ENCODE results near the gene LMF2.
A peak's percentile ranks its signal among the peaks of the same experiment; 100 is the strongest.

LMF2 gene

DNA sequence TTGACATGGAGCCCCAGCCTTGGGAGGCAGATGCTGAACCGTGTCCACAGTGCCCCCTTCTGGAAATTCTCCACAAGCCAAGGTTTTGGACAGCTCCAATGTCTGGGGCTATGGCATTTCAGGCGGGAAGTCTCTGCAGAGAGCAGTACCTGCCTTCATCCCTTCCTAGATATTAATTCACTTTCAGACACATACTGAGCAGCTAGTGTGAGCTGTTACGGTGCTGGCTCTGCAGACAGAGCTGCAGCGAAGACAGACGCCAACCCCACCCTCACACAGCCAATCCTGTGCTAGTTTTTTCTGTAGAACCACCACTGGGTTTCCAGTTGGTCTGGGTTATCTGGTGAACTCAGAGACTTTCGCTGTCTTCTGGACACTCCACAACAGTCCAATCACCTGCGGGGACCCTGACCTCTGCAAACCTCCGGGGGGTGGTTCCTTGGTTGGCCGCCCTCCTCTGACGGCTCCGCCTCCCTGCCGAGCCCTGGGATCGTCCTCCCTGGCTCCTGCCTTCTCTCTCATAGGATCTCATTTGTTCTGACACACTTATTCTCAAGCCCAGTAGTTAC, 9.1 kb downstream of the LMF2 start:
- no peak overlapping the region for H3K4me3 ChIP-seq (ENCODE audit: insufficient read length, low read depth)
- DNase-seq (ENCODE audit: low read depth, low spot score): peak; percentile 48
- H3K36me3 ChIP-seq (ENCODE audit: insufficient read depth, insufficient read length, low read length): peaks cover 16% of the 10 kb centered on the region
- H3K4me1 ChIP-seq (ENCODE audit: insufficient read depth, insufficient read length): no peaks in the 10 kb centered on the region
- no peaks in the 10 kb centered on the region for H3K27me3 ChIP-seq (ENCODE audit: insufficient read depth, insufficient read length)
- no peak for TF ChIP-seq SUZ12 (IDR thresholded peaks at IDR 0.05; ENCODE audit: extremely low read depth, insufficient read depth, insufficient read length)
- TF ChIP-seq YY1 (IDR thresholded peaks at IDR 0.05; ENCODE audit: insufficient read depth, insufficient read length): no peak
- TF ChIP-seq ZNF274 (IDR thresholded peaks at IDR 0.05; ENCODE audit: low read depth, low read length): no peak
- H3K9ac ChIP-seq (ENCODE audit: insufficient read length, low read depth): no peak overlapping the region
- no peaks in the 10 kb centered on the region for H3K9me3 ChIP-seq (ENCODE audit: insufficient read depth, low read length)

DNA sequence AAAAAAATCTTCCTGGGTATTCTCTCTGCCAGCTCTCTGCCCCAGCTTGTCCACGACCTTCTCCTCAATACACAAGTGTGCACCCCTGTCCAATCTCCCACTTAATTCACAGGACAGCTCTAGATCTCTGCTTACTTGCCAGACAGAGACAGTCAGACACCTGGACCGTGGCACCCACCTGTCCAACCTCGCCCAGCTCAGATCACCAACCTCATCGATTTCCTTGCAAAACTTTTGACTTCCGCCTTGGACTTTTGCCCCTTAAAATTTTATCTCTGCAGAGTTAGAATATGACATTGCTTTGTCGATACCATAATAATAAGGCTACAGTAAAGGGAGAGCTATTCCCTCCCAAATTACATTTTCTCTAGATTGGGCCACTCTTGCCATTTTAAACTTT, 10.4 kb downstream of the LMF2 start:
- Histone ChIP-seq H3K9ac (ENCODE audit: insufficient read length, low read depth) (no peak overlapping the region), H3K36me3 (ENCODE audit: insufficient read depth, insufficient read length, low read length) (peaks cover 3% of the 10 kb centered on the region), H3K27me3 (ENCODE audit: insufficient read depth, insufficient read length) (no peaks in the 10 kb centered on the region), H3K4me3 (ENCODE audit: insufficient read length, low read depth) (no peak overlapping the region), H3K9me3 (ENCODE audit: insufficient read depth, low read length) (no peaks in the 10 kb centered on the region), H3K4me1 (ENCODE audit: insufficient read depth, insufficient read length) (no peaks in the 10 kb centered on the region)
- no peak for TF ChIP-seq YY1 (IDR thresholded peaks at IDR 0.05; ENCODE audit: insufficient read depth, insufficient read length)
- TF ChIP-seq ZNF274 (IDR thresholded peaks at IDR 0.05; ENCODE audit: low read depth, low read length): no peak
- TF ChIP-seq SUZ12 (IDR thresholded peaks at IDR 0.05; ENCODE audit: extremely low read depth, insufficient read depth, insufficient read length): no peak
- no peak for DNase-seq (ENCODE audit: low read depth, low spot score)

DNA sequence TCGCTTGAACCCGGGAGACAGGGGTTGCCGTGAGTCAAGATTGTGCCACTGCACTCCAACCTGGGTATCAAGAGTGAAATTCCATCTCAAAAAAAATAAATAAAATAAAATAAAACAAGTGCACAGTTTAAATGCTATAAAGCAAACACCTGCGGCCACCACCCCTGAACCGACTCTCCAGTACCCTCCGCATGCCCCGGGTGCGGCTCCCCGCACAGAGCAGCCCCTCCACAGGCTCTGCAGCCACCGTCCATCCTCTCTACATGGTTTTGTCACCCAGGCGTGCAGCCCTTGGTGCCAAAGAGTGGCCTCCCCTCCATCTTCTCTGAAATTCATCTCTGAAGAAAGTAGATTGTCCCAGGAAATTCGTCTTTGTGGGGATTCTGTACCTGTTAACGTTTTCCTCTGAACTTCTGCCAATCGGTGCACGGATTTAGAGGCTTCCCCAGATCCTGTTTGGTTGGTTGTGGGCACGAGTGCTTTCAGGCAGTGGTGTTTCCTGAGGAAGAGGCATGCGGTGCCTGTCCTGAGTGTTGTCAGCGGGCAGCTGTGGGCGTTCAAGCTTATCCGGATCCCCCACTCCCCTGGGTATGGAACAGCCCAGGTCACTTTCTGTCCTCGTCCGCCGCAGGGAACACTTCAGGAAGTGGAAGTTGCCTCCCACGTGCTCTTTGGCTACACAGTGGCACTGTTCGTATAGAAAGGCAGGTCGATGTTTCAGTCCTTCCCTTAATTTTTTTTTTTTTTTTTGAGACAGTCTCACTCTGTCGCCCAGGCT, 16.8 kb downstream of the LMF2 start:
- no peak for TF ChIP-seq SUZ12 (IDR thresholded peaks at IDR 0.05; ENCODE audit: extremely low read depth, insufficient read depth, insufficient read length)
- no peak for TF ChIP-seq YY1 (IDR thresholded peaks at IDR 0.05; ENCODE audit: insufficient read depth, insufficient read length)
- no peak for TF ChIP-seq ZNF274 (IDR thresholded peaks at IDR 0.05; ENCODE audit: low read depth, low read length)
- no peak for DNase-seq (ENCODE audit: low read depth, low spot score)
- H3K27me3 ChIP-seq (ENCODE audit: insufficient read depth, insufficient read length): no peaks in the 10 kb centered on the region
- H3K9ac ChIP-seq (ENCODE audit: insufficient read length, low read depth): no peak overlapping the region
- no peaks in the 10 kb centered on the region for H3K9me3 ChIP-seq (ENCODE audit: insufficient read depth, low read length)
- H3K4me1 ChIP-seq (ENCODE audit: insufficient read depth, insufficient read length): no peaks in the 10 kb centered on the region
- H3K36me3 ChIP-seq (ENCODE audit: insufficient read depth, insufficient read length, low read length): no peaks in the 10 kb centered on the region
- no peak overlapping the region for H3K4me3 ChIP-seq (ENCODE audit: insufficient read length, low read depth)

DNA sequence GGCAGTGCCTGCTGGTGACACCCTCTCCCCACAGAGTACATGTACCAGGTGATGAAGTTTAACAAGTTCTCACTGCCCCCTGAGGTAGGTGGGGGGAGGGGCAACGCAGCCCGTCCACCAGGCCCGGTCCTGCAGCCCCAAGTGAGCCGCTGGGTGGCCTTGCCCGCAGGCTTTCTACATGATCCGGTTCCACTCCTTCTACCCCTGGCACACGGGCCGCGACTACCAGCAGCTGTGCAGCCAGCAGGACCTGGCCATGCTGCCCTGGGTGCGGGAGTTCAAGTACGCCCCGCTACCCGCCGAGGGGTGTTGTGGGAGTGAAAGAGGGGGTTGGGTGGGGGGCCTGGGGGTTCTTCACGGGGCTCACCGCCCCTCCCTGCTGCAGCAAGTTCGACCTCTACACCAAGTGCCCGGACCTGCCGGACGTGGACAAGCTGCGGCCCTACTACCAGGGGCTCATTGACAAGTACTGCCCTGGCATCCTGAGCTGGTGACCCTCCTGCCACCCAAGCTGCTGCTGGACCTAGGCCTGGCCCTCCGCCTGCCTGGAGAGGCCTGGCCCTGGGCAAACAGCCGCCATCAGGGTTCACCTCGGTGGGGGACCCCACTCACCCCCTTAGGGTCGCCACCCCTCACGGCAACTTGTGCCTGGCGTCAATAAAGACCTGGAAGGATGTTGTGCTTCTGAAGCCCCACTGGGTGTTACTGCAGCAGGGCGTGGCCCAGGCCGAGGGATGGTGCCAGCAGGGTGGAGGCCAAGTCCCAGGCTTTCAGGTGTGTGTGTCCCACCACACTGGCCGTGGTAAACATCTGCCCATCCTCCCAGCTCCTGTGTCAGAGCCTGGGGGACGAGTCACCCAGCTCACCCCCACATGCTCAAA, 17.9 kb downstream of the LMF2 start:
- H3K4me3 ChIP-seq (ENCODE audit: insufficient read length, low read depth): no peak overlapping the region
- H3K36me3 ChIP-seq (ENCODE audit: insufficient read depth, insufficient read length, low read length): no peaks in the 10 kb centered on the region
- TF ChIP-seq SUZ12 (IDR thresholded peaks at IDR 0.05; ENCODE audit: extremely low read depth, insufficient read depth, insufficient read length): no peak
- TF ChIP-seq ZNF274 (IDR thresholded peaks at IDR 0.05; ENCODE audit: low read depth, low read length): no peak
- TF ChIP-seq YY1 (IDR thresholded peaks at IDR 0.05; ENCODE audit: insufficient read depth, insufficient read length): no peak
- no peaks in the 10 kb centered on the region for H3K9me3 ChIP-seq (ENCODE audit: insufficient read depth, low read length)
- no peak for DNase-seq (ENCODE audit: low read depth, low spot score)
- H3K4me1 ChIP-seq (ENCODE audit: insufficient read depth, insufficient read length): no peaks in the 10 kb centered on the region
- no peaks in the 10 kb centered on the region for H3K27me3 ChIP-seq (ENCODE audit: insufficient read depth, insufficient read length)
- H3K9ac ChIP-seq (ENCODE audit: insufficient read length, low read depth): peak overlapping the region; percentile 21

DNA sequence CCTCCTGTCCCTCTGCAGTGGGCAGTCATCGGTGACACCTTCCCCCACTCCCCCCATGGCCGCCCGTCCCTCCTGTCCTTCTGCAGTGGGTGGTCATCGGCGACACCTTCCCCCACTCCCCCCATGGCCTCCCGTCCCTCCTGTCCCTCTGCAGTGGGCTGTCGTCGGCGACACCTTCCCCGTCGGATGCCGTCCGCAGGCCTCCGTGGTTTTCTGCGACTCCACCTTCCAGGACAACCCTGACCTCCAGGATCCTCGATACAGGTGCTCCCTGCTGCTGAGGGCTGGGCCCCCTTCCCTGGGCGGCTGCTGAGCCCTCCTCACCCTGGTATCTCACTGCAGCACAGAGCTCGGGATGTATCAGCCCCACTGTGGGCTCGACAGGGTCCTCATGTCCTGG, 18.6 kb downstream of the LMF2 start:
- H3K36me3 ChIP-seq (ENCODE audit: insufficient read depth, insufficient read length, low read length): no peaks in the 10 kb centered on the region
- H3K4me3 ChIP-seq (ENCODE audit: insufficient read length, low read depth): no peak overlapping the region
- DNase-seq (ENCODE audit: low read depth, low spot score): no peak
- TF ChIP-seq ZNF274 (IDR thresholded peaks at IDR 0.05; ENCODE audit: low read depth, low read length): no peak
- TF ChIP-seq SUZ12 (IDR thresholded peaks at IDR 0.05; ENCODE audit: extremely low read depth, insufficient read depth, insufficient read length): no peak
- no peak for TF ChIP-seq YY1 (IDR thresholded peaks at IDR 0.05; ENCODE audit: insufficient read depth, insufficient read length)
- H3K9ac ChIP-seq (ENCODE audit: insufficient read length, low read depth): no peak overlapping the region
- no peaks in the 10 kb centered on the region for H3K9me3 ChIP-seq (ENCODE audit: insufficient read depth, low read length)
- H3K27me3 ChIP-seq (ENCODE audit: insufficient read depth, insufficient read length): no peaks in the 10 kb centered on the region
- H3K4me1 ChIP-seq (ENCODE audit: insufficient read depth, insufficient read length): peaks cover 4% of the 10 kb centered on the region

DNA sequence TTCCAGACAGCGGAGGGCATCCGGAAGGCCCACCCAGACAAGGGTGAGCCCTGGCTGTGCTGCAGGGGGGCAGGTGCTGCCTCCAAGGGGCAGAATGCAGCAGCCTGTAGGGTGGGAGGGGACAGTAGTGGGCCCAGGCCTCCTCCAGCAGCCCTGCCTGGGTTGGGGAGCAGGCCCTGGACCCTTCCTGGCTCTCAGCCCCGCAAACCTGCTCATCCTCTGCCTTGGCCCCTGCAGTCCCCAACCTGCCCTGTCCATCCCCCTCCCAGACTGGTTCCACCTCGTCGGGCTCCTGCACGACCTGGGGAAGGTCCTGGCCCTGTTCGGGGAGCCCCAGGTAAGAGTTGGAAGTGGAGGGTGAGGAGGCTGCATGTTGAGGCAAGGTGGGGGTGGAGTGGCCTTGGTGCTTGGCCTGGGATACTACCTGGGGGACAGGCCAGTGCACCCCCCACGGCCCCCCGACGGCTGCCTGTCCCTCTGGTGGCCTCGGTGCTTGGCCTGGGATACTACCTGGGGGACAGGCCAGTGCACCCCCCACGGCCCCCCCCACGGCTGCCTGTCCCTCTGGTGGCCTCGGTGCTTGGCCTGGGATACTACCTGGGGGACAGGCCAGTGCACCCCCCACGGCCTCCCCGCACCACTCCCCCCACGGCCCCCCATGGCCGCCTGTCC, 19.4 kb downstream of the LMF2 start:
- no peak for TF ChIP-seq SUZ12 (IDR thresholded peaks at IDR 0.05; ENCODE audit: extremely low read depth, insufficient read depth, insufficient read length)
- TF ChIP-seq ZNF274 (IDR thresholded peaks at IDR 0.05; ENCODE audit: low read depth, low read length): no peak
- TF ChIP-seq YY1 (IDR thresholded peaks at IDR 0.05; ENCODE audit: insufficient read depth, insufficient read length): no peak
- Histone ChIP-seq H3K9me3 (ENCODE audit: insufficient read depth, low read length) (no peaks in the 10 kb centered on the region), H3K4me3 (ENCODE audit: insufficient read length, low read depth) (no peak overlapping the region), H3K4me1 (ENCODE audit: insufficient read depth, insufficient read length) (peaks cover 4% of the 10 kb centered on the region), H3K9ac (ENCODE audit: insufficient read length, low read depth) (no peak overlapping the region), H3K36me3 (ENCODE audit: insufficient read depth, insufficient read length, low read length) (peaks cover 3% of the 10 kb centered on the region), H3K27me3 (ENCODE audit: insufficient read depth, insufficient read length) (no peaks in the 10 kb centered on the region)
- DNase-seq (ENCODE audit: low read depth, low spot score): no peak

All from NT2/D1 (cell line).